ENCODE measurements around the gene METTL22.

Gene METTL22

GRCh38 chr16:8630255-8630953 lies 8.9 kb downstream of the METTL22 start:
- DNase-seq (ENCODE audit: low spot score) (no peak), ATAC-seq (ENCODE audit: low read depth) (no peak)
- no peaks in the 10 kb centered on the region for H3K9me3 ChIP-seq (ENCODE audit: severe bottlenecking)
- no peak overlapping the region for H3K27ac ChIP-seq (ENCODE audit: poor library complexity, severe bottlenecking)
- peaks cover 90% of the 10 kb centered on the region for H3K36me3 ChIP-seq (ENCODE audit: low read depth)
- H3K4me3 ChIP-seq (ENCODE audit: severe bottlenecking), result no peak overlapping the region
- TF ChIP-seq CTCF (IDR thresholded peaks at IDR 0.05; ENCODE audit: poor library complexity, severe bottlenecking), result no peak
- H3K4me1 ChIP-seq (ENCODE audit: insufficient read depth, poor library complexity, severe bottlenecking), result no peaks in the 10 kb centered on the region
- no peaks in the 10 kb centered on the region for H3K27me3 ChIP-seq (ENCODE audit: insufficient read depth, poor library complexity, severe bottlenecking)

GRCh38 chr16:8631373-8631772 lies 9.9 kb downstream of the METTL22 start:
- no peak for TF ChIP-seq CTCF (IDR thresholded peaks at IDR 0.05; ENCODE audit: poor library complexity, severe bottlenecking)
- no peak for DNase-seq (ENCODE audit: low spot score)
- H3K4me3 ChIP-seq (ENCODE audit: severe bottlenecking), result no peak overlapping the region
- H3K4me1 ChIP-seq (ENCODE audit: insufficient read depth, poor library complexity, severe bottlenecking), result no peaks in the 10 kb centered on the region
- peaks cover 90% of the 10 kb centered on the region for H3K36me3 ChIP-seq (ENCODE audit: low read depth)
- no peak overlapping the region for H3K27ac ChIP-seq (ENCODE audit: poor library complexity, severe bottlenecking)
- no peaks in the 10 kb centered on the region for H3K27me3 ChIP-seq (ENCODE audit: insufficient read depth, poor library complexity, severe bottlenecking)
- no peak for ATAC-seq (ENCODE audit: low read depth)
- no peaks in the 10 kb centered on the region for H3K9me3 ChIP-seq (ENCODE audit: severe bottlenecking)

GRCh38 chr16:8631818-8632465 lies 10.4 kb downstream of the METTL22 start:
- TF ChIP-seq CTCF (IDR thresholded peaks at IDR 0.05; ENCODE audit: poor library complexity, severe bottlenecking), result no peak
- Histone ChIP-seq H3K4me3 (ENCODE audit: severe bottlenecking) (no peak overlapping the region), H3K27ac (ENCODE audit: poor library complexity, severe bottlenecking) (no peak overlapping the region), H3K36me3 (ENCODE audit: low read depth) (peaks cover 90% of the 10 kb centered on the region), H3K9me3 (ENCODE audit: severe bottlenecking) (no peaks in the 10 kb centered on the region), H3K27me3 (ENCODE audit: insufficient read depth, poor library complexity, severe bottlenecking) (no peaks in the 10 kb centered on the region), H3K4me1 (ENCODE audit: insufficient read depth, poor library complexity, severe bottlenecking) (no peaks in the 10 kb centered on the region)
- DNase-seq (ENCODE audit: low spot score) (no peak), ATAC-seq (ENCODE audit: low read depth) (no peak)

- TF ChIP-seq CTCF (IDR thresholded peaks at IDR 0.05; ENCODE audit: poor library complexity, severe bottlenecking), result no peak
- ATAC-seq (ENCODE audit: low read depth) (no peak), DNase-seq (ENCODE audit: low spot score) (no peak)
- H3K4me3 ChIP-seq (ENCODE audit: severe bottlenecking), result no peak overlapping the region
- no peaks in the 10 kb centered on the region for H3K27me3 ChIP-seq (ENCODE audit: insufficient read depth, poor library complexity, severe bottlenecking)
- no peak overlapping the region for H3K27ac ChIP-seq (ENCODE audit: poor library complexity, severe bottlenecking)
- H3K4me1 ChIP-seq (ENCODE audit: insufficient read depth, poor library complexity, severe bottlenecking), result no peaks in the 10 kb centered on the region
- H3K36me3 ChIP-seq (ENCODE audit: low read depth), result peaks cover 90% of the 10 kb centered on the region
- H3K9me3 ChIP-seq (ENCODE audit: severe bottlenecking), result no peaks in the 10 kb centered on the region
These were observed 11.2 kb downstream of the METTL22 start for GRCh38 chr16:8632675-8633182.
